Measurements from ENCODE around the gene P3H1.
A peak's percentile ranks its signal among the peaks of the same experiment; 100 is the strongest.
"Not testable (repeated sequence)": the region's sequence is repeated elsewhere in the genome, so short reads cannot be mapped to it uniquely, and the experiment has no call there.

The P3H1 gene

DNA sequence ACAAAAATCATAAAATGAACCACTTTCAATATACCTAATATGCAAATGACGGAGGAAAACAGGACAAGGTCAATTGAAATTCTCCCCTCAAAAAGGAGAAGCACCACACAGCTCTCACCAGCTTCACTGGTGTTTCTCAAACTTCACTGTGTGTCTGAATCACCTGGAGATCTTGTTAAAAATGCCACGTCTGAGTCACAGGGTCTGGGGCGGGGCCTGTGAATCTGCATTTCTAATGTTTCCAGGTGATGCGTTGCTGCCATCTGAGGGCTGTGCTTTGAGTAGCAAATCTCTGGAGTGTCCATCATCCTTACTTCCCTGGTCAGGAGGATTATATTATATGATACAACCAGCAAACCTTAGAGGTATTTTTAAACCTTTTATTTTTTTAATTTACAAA lies 35.8 kb downstream of the P3H1 start:
- no peak for DNase-seq
- TF ChIP-seq, protein P1, sequence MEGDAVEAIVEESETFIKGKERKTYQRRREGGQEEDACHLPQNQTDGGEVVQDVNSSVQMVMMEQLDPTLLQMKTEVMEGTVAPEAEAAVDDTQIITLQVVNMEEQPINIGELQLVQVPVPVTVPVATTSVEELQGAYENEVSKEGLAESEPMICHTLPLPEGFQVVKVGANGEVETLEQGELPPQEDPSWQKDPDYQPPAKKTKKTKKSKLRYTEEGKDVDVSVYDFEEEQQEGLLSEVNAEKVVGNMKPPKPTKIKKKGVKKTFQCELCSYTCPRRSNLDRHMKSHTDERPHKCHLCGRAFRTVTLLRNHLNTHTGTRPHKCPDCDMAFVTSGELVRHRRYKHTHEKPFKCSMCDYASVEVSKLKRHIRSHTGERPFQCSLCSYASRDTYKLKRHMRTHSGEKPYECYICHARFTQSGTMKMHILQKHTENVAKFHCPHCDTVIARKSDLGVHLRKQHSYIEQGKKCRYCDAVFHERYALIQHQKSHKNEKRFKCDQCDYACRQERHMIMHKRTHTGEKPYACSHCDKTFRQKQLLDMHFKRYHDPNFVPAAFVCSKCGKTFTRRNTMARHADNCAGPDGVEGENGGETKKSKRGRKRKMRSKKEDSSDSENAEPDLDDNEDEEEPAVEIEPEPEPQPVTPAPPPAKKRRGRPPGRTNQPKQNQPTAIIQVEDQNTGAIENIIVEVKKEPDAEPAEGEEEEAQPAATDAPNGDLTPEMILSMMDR (IDR thresholded peaks at IDR 0.05; ENCODE audit: low read depth, low read length, missing control alignments): no peak
- Histone ChIP-seq H3K27ac (no peak overlapping the region), H3K4me3 (ENCODE audit: low read depth, low read length) (no peak overlapping the region), H3K36me3 (replicated peaks) (no peaks in the 10 kb centered on the region), H3K27me3 (replicated peaks) (no peaks in the 10 kb centered on the region)
- in situ Hi-C loops (cut with HindIII; ENCODE audit: low pct_ligation_motif_present, low sequenced_read_pairs): no loop called here

DNA sequence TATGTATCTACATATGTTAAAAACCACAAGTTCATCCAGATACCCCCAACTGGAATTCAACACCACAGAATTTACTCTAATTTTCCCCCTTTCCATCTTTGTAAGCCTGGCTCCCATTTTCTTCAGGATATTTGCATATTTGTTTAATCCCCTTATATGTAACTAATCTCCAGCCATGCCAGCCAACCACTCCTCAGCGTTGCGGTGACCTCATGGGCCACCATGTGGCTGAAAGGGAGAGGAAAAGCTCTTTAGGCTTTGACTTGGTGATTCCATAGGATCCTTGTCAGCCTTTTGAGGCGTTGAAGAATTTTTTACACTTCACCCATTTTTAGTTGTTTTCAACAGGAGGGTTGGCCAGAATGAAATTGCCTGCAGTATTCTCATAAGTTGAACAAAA lies 36.8 kb downstream of the P3H1 start:
- Histone ChIP-seq H3K27me3 (replicated peaks) (no peaks in the 10 kb centered on the region), H3K4me3 (ENCODE audit: low read depth, low read length) (no peak overlapping the region), H3K27ac (no peak overlapping the region), H3K36me3 (replicated peaks) (no peaks in the 10 kb centered on the region)
- in situ Hi-C loops (cut with HindIII; ENCODE audit: low pct_ligation_motif_present, low sequenced_read_pairs): no loop called here
- TF ChIP-seq, protein P1 (IDR thresholded peaks at IDR 0.05; ENCODE audit: low read depth, low read length, missing control alignments): peak; percentile 11
- no peak for DNase-seq

DNA sequence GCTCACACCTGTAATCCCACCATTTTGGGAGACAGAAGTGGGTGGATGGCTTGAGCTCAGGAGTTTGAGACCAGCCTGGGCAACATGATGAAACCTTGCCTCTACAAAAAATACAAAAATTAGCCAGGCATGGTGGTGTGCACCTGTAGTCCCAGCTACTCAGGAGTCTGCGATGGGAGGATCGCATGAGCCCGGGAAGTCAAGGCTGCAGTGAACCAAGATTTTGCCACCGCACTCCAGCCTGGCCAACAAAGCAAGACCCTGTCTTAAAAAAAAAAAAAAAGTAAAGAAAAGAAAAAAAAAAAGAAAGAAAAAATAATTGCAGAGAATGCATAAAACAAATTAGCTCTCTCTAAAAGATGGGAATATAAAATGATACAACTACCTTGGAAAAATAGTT lies 41.0 kb downstream of the P3H1 start:
- H3K36me3 ChIP-seq (replicated peaks); DNase-seq; H3K27ac ChIP-seq; H3K4me3 ChIP-seq (ENCODE audit: low read depth, low read length); H3K27me3 ChIP-seq (replicated peaks); in situ Hi-C loops (cut with HindIII; ENCODE audit: low pct_ligation_motif_present, low sequenced_read_pairs): not testable (repeated sequence)

DNA sequence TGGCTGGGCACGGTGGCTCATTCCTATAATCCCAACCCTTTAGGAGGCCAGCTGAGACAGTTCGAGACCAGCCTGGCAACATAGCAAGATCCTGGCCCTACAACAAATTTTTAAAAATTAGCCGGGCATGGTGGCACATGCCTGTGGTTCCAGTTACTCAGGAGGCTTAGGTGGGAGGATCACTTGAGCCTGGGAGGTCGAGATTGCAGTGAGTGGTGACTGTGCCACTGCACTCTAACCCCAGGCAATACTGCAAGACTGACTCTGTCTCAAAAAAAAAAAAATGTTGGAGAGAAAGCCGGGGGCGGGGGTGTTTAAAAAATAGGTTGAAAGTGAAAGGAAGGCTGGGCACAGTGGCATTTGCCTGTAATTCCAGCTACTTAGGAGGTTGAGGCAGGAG lies 43.3 kb downstream of the P3H1 start:
- no peak for DNase-seq
- in situ Hi-C loops (cut with HindIII; ENCODE audit: low pct_ligation_motif_present, low sequenced_read_pairs): no loop called here
- no peaks in the 10 kb centered on the region for H3K27me3 ChIP-seq (replicated peaks)
- TF ChIP-seq, protein P1 (IDR thresholded peaks at IDR 0.05; ENCODE audit: low read depth, low read length, missing control alignments): no peak
- no peak overlapping the region for H3K4me3 ChIP-seq (ENCODE audit: low read depth, low read length)
- H3K27ac ChIP-seq: no peak overlapping the region
- no peaks in the 10 kb centered on the region for H3K36me3 ChIP-seq (replicated peaks)

DNA sequence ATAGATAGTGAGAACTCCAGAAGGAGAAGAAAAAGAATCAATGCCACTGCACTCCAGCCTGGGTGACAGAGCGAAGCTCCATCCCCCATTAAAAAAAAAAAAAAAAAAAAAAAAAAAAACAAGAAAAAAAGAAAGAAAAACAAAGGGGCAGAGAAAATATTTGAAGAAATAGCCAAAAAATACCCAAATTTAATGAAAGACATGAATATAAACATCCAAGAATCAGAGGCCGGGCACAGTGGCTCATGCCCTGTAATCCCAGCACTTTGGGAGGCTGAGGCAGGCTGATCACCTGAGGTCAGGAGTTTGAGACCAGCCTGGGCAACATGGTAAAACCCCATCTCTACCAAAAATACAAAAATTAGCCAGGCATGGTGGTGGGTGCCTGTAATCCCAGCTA lies 44.4 kb downstream of the P3H1 start:
- in situ Hi-C loops (cut with HindIII; ENCODE audit: low pct_ligation_motif_present, low sequenced_read_pairs); H3K36me3 ChIP-seq (replicated peaks); H3K27me3 ChIP-seq (replicated peaks); DNase-seq; H3K4me3 ChIP-seq (ENCODE audit: low read depth, low read length); H3K27ac ChIP-seq: not testable (repeated sequence)

DNA sequence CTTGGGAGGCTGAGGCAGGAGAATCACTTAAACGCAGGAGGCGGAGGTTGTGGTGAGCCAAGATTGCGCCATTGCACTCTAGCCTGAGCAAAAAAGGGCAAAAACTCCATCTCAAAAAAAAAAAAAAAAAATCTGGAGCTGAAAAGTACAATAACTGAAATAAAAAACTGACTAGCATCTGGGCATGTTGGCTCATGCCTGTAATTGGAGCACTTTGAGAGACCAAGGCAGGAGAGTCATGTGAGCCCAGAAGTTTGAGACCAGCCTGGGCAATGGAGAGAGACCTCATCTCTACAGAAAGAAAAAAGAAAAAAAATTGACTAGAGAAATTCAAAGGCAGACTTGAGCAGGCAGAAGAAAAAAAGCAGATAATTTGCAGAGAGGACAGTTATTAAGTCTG lies 44.9 kb downstream of the P3H1 start:
- no peak overlapping the region for H3K4me3 ChIP-seq (ENCODE audit: low read depth, low read length)
- H3K36me3 ChIP-seq (replicated peaks): no peaks in the 10 kb centered on the region
- no peaks in the 10 kb centered on the region for H3K27me3 ChIP-seq (replicated peaks)
- no peak for DNase-seq
- TF ChIP-seq, protein P1 (IDR thresholded peaks at IDR 0.05; ENCODE audit: low read depth, low read length, missing control alignments): no peak
- no peak overlapping the region for H3K27ac ChIP-seq
- in situ Hi-C loops (cut with HindIII; ENCODE audit: low pct_ligation_motif_present, low sequenced_read_pairs): no loop called here

DNA sequence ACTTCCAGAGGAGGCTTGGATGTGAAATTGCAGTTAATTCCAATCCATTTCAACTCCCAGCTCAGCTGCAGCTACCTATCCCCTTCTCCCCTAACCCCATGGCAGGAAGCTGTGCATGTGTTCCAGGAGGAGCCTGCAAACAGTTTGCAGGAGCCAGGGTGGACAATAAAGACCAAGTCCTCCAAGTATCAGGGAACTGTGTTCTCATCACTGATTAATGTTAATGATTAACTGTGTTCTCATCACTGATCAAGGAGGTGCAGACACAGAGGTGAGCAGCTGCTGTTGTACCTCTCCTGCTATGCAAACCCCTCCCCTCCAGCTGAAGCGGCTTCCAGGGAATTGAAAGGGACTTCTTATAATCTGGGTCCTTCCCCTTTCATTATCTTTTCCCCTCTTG lies 46.0 kb downstream of the P3H1 start:
- Histone ChIP-seq H3K27ac (no peak overlapping the region), H3K36me3 (replicated peaks) (no peaks in the 10 kb centered on the region), H3K4me3 (ENCODE audit: low read depth, low read length) (no peak overlapping the region), H3K27me3 (replicated peaks) (no peaks in the 10 kb centered on the region)
- no peak for DNase-seq
- TF ChIP-seq, protein P1 (IDR thresholded peaks at IDR 0.05; ENCODE audit: low read depth, low read length, missing control alignments): no peak
- in situ Hi-C loops (cut with HindIII; ENCODE audit: low pct_ligation_motif_present, low sequenced_read_pairs): no loop called here

DNA sequence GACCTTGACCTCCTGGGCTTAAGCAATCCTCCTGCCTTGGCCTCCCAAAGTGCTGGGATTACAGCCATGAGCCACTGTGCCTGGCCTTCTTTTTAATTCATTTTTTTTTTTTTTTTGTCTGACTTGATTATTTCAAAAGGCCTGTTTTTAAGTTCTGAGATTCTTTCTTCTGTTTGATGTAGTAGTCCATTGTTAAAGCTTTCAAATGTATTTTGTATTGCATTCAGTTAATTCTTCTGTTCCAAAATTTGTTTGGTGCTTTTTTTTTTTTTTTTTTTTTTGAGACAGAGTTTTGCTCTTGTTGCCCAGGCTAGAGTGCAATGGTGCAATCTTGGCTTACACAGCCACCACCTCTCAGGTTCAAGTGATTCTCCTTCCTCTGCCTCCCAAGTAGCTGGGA lies 52.4 kb downstream of the P3H1 start:
- H3K36me3 ChIP-seq (replicated peaks); H3K27ac ChIP-seq; H3K27me3 ChIP-seq (replicated peaks); DNase-seq; H3K4me3 ChIP-seq (ENCODE audit: low read depth, low read length); in situ Hi-C loops (cut with HindIII; ENCODE audit: low pct_ligation_motif_present, low sequenced_read_pairs): not testable (repeated sequence)

Data from brain microvascular endothelial cell (primary cell).